Jurkat, Clone E6-1 (cell line): Measurements from ENCODE around the gene SAMSN1.
"Not testable (repeated sequence)": the region's sequence is repeated elsewhere in the genome, so short reads cannot be mapped to it uniquely, and the experiment has no call there.

Experiments
- DNase-seq: peaks from one replicate; pipeline ENCODE4 v3.0.0-alpha.2; 2011; ENCODE audit warnings: low read depth, low spot score
- H3K4me3 ChIP-seq: 2 replicates; pipeline ENCODE4 v1.5.1; 2011; ENCODE audit warnings: mild to moderate bottlenecking, low read length, control low read depth, moderate library complexity

Gene SAMSN1

GRCh38 chr21:14533499-14534428 lies 12.4 kb downstream of the SAMSN1 start:
- no peak overlapping the region for H3K4me3 ChIP-seq
- no peak for DNase-seq

- no peak overlapping the region for H3K4me3 ChIP-seq
Observed at GRCh38 chr21:14531757-14532316, 14.3 kb downstream of the SAMSN1 start.

GRCh38 chr21:14530592-14530991 lies 15.5 kb downstream of the SAMSN1 start:
- no peak overlapping the region for H3K4me3 ChIP-seq
- no peak for DNase-seq

More at GRCh38 chr21:14531757-14532316, 14.3 kb downstream of the SAMSN1 start:
- no peak for DNase-seq

- DNase-seq, result no peak
- H3K4me3 ChIP-seq, result no peak overlapping the region
Observed at GRCh38 chr21:14528815-14529214, 17.3 kb downstream of the SAMSN1 start.

- DNase-seq, result no peak
- H3K4me3 ChIP-seq, result no peak overlapping the region
Observed at GRCh38 chr21:14527696-14528652, 18.1 kb downstream of the SAMSN1 start.

- no peak overlapping the region for H3K4me3 ChIP-seq
- DNase-seq, result no peak
Observed at GRCh38 chr21:14526836-14527695, 19.0 kb downstream of the SAMSN1 start.

- DNase-seq, result no peak
- H3K4me3 ChIP-seq, result no peak overlapping the region
Observed at GRCh38 chr21:14526199-14526598, 19.9 kb downstream of the SAMSN1 start.

GRCh38 chr21:14523234-14523633 lies 22.9 kb downstream of the SAMSN1 start:
- no peak for DNase-seq
- H3K4me3 ChIP-seq, result no peak overlapping the region

GRCh38 chr21:14522736-14523135 lies 23.4 kb downstream of the SAMSN1 start:
- DNase-seq, result no peak

GRCh38 chr21:14520535-14520934 lies 25.6 kb downstream of the SAMSN1 start:
- peak overlapping the region; percentile 28 for H3K4me3 ChIP-seq
- peak; percentile 40 for DNase-seq

More at GRCh38 chr21:14522736-14523135, 23.4 kb downstream of the SAMSN1 start:
- H3K4me3 ChIP-seq, result no peak overlapping the region

- DNase-seq, result no peak
- no peak overlapping the region for H3K4me3 ChIP-seq
Observed at GRCh38 chr21:14519000-14519399, 27.1 kb downstream of the SAMSN1 start.

- no peak for DNase-seq
- no peak overlapping the region for H3K4me3 ChIP-seq
Observed at GRCh38 chr21:14513804-14514203, 32.3 kb downstream of the SAMSN1 start.

GRCh38 chr21:14506859-14507457 lies 39.2 kb downstream of the SAMSN1 start:
- not testable (repeated sequence) for H3K4me3 ChIP-seq

GRCh38 chr21:14500873-14501272 lies 45.2 kb downstream of the SAMSN1 start:
- H3K4me3 ChIP-seq, result no peak overlapping the region
- no peak for DNase-seq

More at GRCh38 chr21:14506859-14507457, 39.2 kb downstream of the SAMSN1 start:
- DNase-seq, result not testable (repeated sequence)

GRCh38 chr21:14499316-14499715 lies 46.8 kb downstream of the SAMSN1 start:
- no peak overlapping the region for H3K4me3 ChIP-seq
- DNase-seq, result no peak

GRCh38 chr21:14497825-14498224 lies 48.3 kb downstream of the SAMSN1 start:
- DNase-seq, result no peak
- no peak overlapping the region for H3K4me3 ChIP-seq

- no peak overlapping the region for H3K4me3 ChIP-seq
- DNase-seq, result no peak
Observed at GRCh38 chr21:14495075-14495474, 51.0 kb downstream of the SAMSN1 start.

- not testable (repeated sequence) for DNase-seq, H3K4me3 ChIP-seq
Observed at GRCh38 chr21:14494181-14494580, 51.9 kb downstream of the SAMSN1 start.
